Middle frontal gyrus (tissue), 1 donor: Measurements from ENCODE around the gene MIB2.
"Not testable (repeated sequence)": the region's sequence is repeated elsewhere in the genome, so short reads cannot be mapped to it uniquely, and the experiment has no call there.

Source experiments
- DNase-seq: peaks from one replicate; pipeline ENCODE4 v3.0.0-alpha.2; 2015; ENCODE audit warnings: low spot score; ENCODE audit errors: extremely low spot score

MIB2 gene

GRCh38 chr1:1646326-1646725, 31.0 kb downstream of the MIB2 start:
- not testable (repeated sequence) for DNase-seq

DNA sequence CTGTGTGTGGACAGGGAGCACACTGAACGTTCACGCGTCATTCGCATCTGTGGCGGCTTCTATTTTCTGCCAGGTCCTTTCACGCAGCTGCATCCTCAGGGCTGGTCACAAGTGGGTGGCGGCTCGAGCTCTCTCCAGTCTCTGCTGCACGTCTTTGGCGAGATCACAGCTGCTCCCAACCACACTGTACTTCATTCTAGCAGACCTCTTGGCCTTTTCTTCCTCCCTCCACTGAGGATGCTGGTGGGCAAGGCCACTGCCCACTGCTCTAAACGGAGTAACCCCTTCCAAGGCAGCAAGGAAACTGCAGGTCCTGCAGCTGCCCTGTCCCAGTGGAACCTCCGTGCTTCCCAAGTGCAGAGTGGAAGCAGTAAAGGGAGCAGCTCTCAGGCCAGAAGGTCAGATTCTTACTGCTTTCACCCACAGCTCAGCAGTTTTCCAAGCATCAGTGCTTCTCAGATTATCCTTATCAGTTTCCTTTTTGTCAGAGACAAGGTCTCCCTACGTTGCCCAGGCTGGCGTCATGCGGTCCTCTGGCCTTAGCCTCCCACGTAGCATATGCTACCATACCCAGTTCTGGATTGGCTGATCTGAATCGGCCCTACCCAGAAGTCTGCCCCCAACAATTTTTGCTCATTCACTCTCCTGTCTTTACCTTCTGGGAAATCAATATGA, 32.4 kb downstream of the MIB2 start:
- DNase-seq = not testable (repeated sequence)

GRCh38 chr1:1648265-1648664, 33.0 kb downstream of the MIB2 start:
- DNase-seq = not testable (repeated sequence)

- DNase-seq = peak; percentile 91
Observed at GRCh38 chr1:1658583-1659549, 43.6 kb downstream of the MIB2 start, which contains the start of gene CDK11B. Gene CDK11B, minus strand, starts transcription at chr1:1659004. Its CDS starts 1,519 bp downstream, at chr1:1657485.

- DNase-seq = not testable (repeated sequence)
Observed at GRCh38 chr1:1662392-1662791, 47.1 kb downstream of the MIB2 start.

GRCh38 chr1:1662830-1663560, 47.7 kb downstream of the MIB2 start:
- DNase-seq = not testable (repeated sequence)

- DNase-seq = not testable (repeated sequence)
Observed at GRCh38 chr1:1664318-1664717, 49.0 kb downstream of the MIB2 start.

- DNase-seq = no peak
Observed at GRCh38 chr1:1664941-1665814, 49.9 kb downstream of the MIB2 start.

GRCh38 chr1:1665815-1666251, 50.5 kb downstream of the MIB2 start:
- no peak for DNase-seq

DNA sequence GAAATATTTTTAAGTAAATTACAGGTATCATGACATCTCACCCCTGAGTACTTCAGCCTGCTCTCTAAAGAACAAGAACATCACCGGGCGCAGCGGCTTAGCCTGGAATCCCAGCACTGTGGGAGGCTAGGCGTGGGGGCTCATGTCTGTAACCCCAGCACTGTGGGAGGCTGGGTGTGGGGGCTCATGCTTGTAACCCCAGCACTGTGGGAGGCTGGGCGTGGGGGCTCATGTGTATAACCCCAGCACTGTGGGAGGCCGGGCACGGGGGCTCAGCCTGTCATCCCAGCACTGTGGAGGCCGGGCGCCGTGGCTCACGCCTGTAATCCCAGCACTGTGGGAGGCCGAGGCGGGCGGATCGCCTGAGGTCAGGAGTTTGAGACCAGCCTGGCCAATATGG, 51.2 kb downstream of the MIB2 start:
- DNase-seq = no peak

- no peak for DNase-seq
Observed at GRCh38 chr1:1669468-1670440, 54.5 kb downstream of the MIB2 start.

- DNase-seq = no peak
Observed at GRCh38 chr1:1670866-1671265, 55.6 kb downstream of the MIB2 start.

- no peak for DNase-seq
Observed at GRCh38 chr1:1671365-1672119, 56.2 kb downstream of the MIB2 start.

GRCh38 chr1:1672181-1672965, 57.1 kb downstream of the MIB2 start:
- no peak for DNase-seq

DNA sequence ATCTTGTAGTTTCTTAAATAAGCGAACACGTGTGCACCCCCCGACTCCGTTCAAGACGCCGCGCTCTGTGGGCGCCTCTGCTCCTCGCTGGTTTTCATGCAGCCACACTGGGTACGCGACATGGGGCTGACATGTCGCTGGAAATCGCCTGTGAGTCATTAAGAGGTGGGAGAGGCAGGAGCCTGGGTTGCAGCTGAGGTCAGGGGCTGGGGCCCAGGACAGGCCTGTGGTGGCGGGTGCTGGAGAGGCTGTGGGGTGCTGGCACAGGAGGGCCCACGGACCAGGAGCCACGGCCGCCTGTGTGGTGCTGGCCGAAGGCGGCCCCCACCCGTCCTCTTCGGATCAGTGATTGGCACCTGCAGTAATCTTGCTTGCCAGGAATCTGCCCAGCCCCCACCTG, 59.5 kb downstream of the MIB2 start:
- DNase-seq = not testable (repeated sequence)

DNA sequence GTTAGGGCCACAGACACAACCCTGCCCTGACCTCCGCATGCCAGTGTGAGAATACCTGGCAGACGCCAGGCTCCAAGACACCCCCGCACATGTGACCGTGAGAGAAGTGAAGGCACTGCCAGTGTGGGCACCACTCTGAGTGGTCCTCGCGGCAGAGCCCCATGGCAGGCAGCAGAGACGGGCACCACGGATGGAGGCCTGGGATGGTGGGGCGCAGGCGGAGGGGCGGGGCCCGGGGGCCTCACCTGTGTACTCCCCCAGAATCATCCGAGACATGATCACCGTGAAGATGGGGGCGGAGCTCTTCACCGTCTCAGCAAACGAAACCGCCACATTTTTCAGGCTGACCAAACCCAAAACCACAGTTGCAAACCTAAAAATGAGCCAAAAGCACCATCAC, 59.9 kb downstream of the MIB2 start:
- not testable (repeated sequence) for DNase-seq

GRCh38 chr1:1676087-1676486, 60.8 kb downstream of the MIB2 start:
- not testable (repeated sequence) for DNase-seq
